Osteocyte (in vitro differentiated cells): ENCODE measurements around the gene PLEKHA6. TPM values are rescaled to one million over a fixed set of nuclear protein-coding genes. Genes with fewer than 3 reads are reported as not detected.

Experiments
- DNase-seq: peaks from one replicate; pipeline ENCODE4 v3.0.0; 2021; ENCODE audit warnings: mixed read lengths; ENCODE audit not compliant: unreplicated experiment; ENCODE audit errors: extremely low spot score
- H3K27ac Mint-ChIP-seq: one replicate; pipeline ENCODE4 v1.8.0; 2021; ENCODE audit warnings: mild to moderate bottlenecking, mixed read lengths; ENCODE audit not compliant: unreplicated experiment
- H3K27me3 Mint-ChIP-seq: one replicate; pipeline ENCODE4 v1.8.0; 2021; ENCODE audit warnings: mixed read lengths; ENCODE audit not compliant: unreplicated experiment
- H3K36me3 Mint-ChIP-seq: one replicate; pipeline ENCODE4 v1.8.0; 2021; ENCODE audit warnings: mixed read lengths; ENCODE audit not compliant: unreplicated experiment
- H3K4me1 Mint-ChIP-seq: one replicate; pipeline ENCODE4 v1.8.0; 2021; ENCODE audit warnings: mixed read lengths; ENCODE audit not compliant: unreplicated experiment
- H3K4me3 Mint-ChIP-seq: one replicate; pipeline ENCODE4 v1.8.0; 2021; ENCODE audit warnings: mild to moderate bottlenecking, moderate library complexity, mixed read lengths; ENCODE audit not compliant: unreplicated experiment
- H3K9me3 Mint-ChIP-seq: one replicate; pipeline ENCODE4 v1.8.0; 2021; ENCODE audit warnings: mixed read lengths; ENCODE audit not compliant: unreplicated experiment
- total RNA-seq: library from RNA; stranded (reverse); gene quantifications from 2 replicates; pipeline ENCODE4 v1.2.1, GENCODE V29; 2021
- TF ChIP-seq, protein P1 (sequence below): fragments of 200-600 bp; sonication (generic); IDR thresholded peaks from 2 replicates; pipeline ENCODE4 v1.5.0; 2021; ENCODE audit warnings: antibody characterized with exemption, mild to moderate bottlenecking, moderate library complexity

PLEKHA6 gene
- total RNA-seq, 1 donor from 2014 or later, result 0.24 TPM

DNA sequence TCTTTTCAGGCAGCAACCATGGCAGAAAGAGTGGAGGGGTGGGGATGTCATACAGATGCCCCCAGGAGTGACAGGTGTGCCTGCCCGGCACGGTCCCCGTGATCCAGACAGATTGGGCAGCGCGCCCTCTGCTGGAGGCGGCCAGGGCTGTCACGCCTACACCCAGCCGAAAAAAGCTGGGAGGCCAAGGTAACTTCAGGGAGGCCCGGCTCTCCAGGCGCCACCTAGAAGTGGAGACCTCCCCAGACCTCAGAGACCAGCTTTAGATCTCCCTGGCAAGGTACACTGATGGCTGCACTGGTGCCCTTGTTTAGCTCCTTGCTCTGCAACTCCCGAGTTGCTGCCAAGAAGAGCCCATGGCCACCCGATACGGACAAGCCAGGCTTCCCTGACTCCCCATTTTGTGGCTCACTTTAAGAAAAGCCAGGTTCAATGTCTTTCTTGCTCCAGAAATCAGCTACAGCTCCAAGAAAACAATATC lies 152.6 kb downstream of the PLEKHA6 start:
- H3K4me3 Mint-ChIP-seq, result no peak overlapping the region

DNA sequence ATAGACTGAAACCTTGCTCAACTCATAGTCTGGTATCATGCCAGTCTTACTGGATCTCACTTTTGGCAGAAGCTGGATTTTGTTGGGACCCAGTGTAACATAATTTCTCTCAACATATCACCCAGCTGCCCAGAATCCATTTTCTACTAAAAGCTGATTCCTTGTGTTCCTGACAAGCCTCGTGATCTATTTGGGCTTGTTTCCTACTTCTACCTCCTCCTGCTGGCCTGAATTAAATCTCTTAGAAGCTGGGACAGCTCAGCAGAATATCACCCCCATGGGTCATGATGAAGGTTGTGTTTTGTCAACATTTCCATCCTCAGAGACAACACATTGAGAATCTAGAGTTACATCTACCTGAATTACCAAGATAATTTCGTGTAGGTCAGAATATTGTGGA lies 153.6 kb downstream of the PLEKHA6 start:
- Mint-ChIP-seq H3K27me3 (peaks cover 68% of the 10 kb centered on the region), H3K4me1 (no peaks in the 10 kb centered on the region), H3K36me3 (no peaks in the 10 kb centered on the region), H3K9me3 (no peaks in the 10 kb centered on the region), H3K4me3 (no peak overlapping the region), H3K27ac (no peak overlapping the region)
- no peak for DNase-seq
- TF ChIP-seq, protein P1, sequence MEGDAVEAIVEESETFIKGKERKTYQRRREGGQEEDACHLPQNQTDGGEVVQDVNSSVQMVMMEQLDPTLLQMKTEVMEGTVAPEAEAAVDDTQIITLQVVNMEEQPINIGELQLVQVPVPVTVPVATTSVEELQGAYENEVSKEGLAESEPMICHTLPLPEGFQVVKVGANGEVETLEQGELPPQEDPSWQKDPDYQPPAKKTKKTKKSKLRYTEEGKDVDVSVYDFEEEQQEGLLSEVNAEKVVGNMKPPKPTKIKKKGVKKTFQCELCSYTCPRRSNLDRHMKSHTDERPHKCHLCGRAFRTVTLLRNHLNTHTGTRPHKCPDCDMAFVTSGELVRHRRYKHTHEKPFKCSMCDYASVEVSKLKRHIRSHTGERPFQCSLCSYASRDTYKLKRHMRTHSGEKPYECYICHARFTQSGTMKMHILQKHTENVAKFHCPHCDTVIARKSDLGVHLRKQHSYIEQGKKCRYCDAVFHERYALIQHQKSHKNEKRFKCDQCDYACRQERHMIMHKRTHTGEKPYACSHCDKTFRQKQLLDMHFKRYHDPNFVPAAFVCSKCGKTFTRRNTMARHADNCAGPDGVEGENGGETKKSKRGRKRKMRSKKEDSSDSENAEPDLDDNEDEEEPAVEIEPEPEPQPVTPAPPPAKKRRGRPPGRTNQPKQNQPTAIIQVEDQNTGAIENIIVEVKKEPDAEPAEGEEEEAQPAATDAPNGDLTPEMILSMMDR, result no peak

More for the DNA sequence above, 152.6 kb downstream of the PLEKHA6 start:
- peaks cover 68% of the 10 kb centered on the region for H3K27me3 Mint-ChIP-seq
- H3K36me3 Mint-ChIP-seq, result no peaks in the 10 kb centered on the region
- no peaks in the 10 kb centered on the region for H3K9me3 Mint-ChIP-seq
- peak; percentile 90 for DNase-seq
- TF ChIP-seq, protein P1, result peak; percentile 92
- no peaks in the 10 kb centered on the region for H3K4me1 Mint-ChIP-seq
- H3K27ac Mint-ChIP-seq, result no peak overlapping the region

DNA sequence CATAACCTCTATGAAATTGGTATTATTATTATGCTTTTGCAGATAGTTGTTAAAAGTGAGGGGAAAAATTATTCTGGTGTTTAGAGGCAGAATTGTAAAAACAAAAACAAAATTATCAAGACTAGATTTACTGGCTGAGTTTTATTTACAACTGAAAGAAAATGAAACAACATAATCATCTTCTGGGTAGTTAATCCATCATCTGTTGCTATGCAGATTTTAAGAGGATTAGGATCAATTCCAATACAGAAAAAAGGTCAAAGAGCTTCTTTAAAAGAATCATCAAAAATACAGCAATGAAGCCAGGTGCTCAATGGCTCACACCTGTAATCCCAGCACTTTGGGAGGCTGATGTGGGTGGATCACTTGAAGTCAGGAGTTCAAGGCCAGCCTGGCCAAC lies 154.2 kb downstream of the PLEKHA6 start:
- H3K36me3 Mint-ChIP-seq, result no peaks in the 10 kb centered on the region
- no peaks in the 10 kb centered on the region for H3K9me3 Mint-ChIP-seq
- DNase-seq, result no peak
- H3K27ac Mint-ChIP-seq, result no peak overlapping the region
- H3K27me3 Mint-ChIP-seq, result peaks cover 68% of the 10 kb centered on the region
- H3K4me3 Mint-ChIP-seq, result no peak overlapping the region
- H3K4me1 Mint-ChIP-seq, result no peaks in the 10 kb centered on the region
- TF ChIP-seq, protein P1, result no peak

DNA sequence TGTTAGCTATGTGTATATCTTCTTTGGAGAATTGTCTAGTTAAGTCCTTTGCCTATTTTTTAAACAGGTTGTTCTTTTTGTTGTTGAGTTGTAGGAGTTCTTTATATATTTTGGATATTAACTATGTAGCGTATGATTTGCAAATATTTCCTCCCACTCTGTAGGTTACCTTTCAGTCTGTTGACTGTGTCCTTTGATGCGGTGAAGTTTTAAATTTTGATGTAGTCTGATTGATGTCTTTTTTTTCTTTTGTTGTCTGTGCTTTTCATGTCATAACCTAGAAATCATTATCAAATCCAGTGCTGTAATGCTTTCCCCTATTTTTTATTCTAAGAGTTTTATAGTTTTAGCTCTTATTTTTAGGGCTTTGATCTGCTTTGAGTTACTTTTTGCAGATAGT lies 154.8 kb downstream of the PLEKHA6 start:
- TF ChIP-seq, protein P1, result no peak
- H3K27ac Mint-ChIP-seq, result no peak overlapping the region
- no peaks in the 10 kb centered on the region for H3K4me1 Mint-ChIP-seq
- DNase-seq, result no peak
- H3K9me3 Mint-ChIP-seq, result no peaks in the 10 kb centered on the region
- H3K4me3 Mint-ChIP-seq, result no peak overlapping the region
- peaks cover 65% of the 10 kb centered on the region for H3K27me3 Mint-ChIP-seq
- H3K36me3 Mint-ChIP-seq, result no peaks in the 10 kb centered on the region

DNA sequence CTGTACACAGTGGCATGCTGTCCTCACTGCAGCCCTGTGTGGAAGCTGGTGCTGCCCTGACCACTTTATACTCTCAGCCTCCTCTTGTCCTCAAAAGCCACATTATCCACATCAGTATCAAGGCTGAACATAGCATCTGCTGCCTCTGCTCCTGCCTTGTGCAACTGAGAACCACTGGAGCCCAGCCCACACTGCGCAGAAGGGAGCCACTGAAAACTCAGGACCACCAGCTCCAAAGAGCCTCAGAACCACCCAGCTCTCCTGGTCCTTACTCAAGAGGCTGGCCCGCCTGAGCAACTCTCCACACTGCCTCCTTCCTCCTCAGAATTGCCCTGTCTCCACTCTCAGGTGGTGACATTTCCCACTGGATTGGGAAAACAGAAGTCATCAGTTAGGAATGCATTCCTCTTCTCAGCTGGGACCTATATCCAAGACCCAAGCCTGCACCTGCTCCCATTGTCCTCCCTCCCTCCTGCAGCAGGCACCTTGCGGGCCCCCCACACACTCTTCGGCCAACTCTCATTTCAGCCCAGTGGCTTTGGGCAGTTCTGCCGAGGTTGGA lies 156.4 kb downstream of the PLEKHA6 start:
- H3K4me3 Mint-ChIP-seq, result no peak overlapping the region
- no peaks in the 10 kb centered on the region for H3K36me3 Mint-ChIP-seq
- H3K27me3 Mint-ChIP-seq, result peaks cover 55% of the 10 kb centered on the region
- no peaks in the 10 kb centered on the region for H3K9me3 Mint-ChIP-seq
- TF ChIP-seq, protein P1, result no peak
- DNase-seq, result no peak
- H3K27ac Mint-ChIP-seq, result no peak overlapping the region
- H3K4me1 Mint-ChIP-seq, result no peaks in the 10 kb centered on the region
